Activated CD4-positive, CD25-positive, alpha-beta regulatory T cell treated with anti-CD3 and anti-CD28 coated beads, Interleukin-2, amount 50 U/mL, for 16 hours (primary cell): ENCODE data around the gene EHD4.
A peak's percentile ranks its signal among the peaks of the same experiment; 100 is the strongest.

Experiments used
- DNase-seq: peaks from one replicate; pipeline ENCODE4 v3.0.0-alpha.2; 2020; ENCODE audit warnings: low read depth, low spot score

Gene EHD4

GRCh38 chr15:41972253-41973242 lies at the start of gene EHD4:
EHD4 (minus strand) TSS chr15:41972557; CDS start chr15:41972494, 63 bp downstream.
- peak; percentile 92 for DNase-seq

DNA sequence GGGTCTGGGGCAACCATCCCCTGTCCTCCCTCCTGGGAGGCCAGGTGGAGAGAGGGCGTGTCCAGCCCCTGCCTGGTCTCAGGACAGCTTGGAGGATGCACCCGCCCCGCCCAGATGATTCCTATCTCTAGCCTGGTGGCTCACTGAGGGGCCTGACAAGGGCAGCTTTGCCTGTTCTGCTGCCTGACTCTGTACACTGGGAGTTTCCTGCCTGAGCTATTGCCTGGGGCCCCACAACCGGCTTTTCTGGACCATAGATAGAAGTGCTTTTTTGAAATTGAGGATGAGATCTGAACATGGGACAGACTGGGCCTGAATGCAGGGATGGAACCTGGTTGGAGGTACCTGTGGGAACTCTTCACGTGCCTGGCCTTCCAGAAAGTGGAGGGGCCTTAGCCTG lies 49.2 kb upstream of the EHD4 start:
- DNase-seq = no peak

- no peak for DNase-seq
These were observed 48.4 kb upstream of the EHD4 start, which contains the start of gene PLA2G4E for GRCh38 chr15:42020713-42021273. PLA2G4E (minus strand) TSS chr15:42021042; CDS start chr15:42021030, 12 bp downstream.

GRCh38 chr15:42018306-42019224 lies 46.2 kb upstream of the EHD4 start:
- no peak for DNase-seq

DNA sequence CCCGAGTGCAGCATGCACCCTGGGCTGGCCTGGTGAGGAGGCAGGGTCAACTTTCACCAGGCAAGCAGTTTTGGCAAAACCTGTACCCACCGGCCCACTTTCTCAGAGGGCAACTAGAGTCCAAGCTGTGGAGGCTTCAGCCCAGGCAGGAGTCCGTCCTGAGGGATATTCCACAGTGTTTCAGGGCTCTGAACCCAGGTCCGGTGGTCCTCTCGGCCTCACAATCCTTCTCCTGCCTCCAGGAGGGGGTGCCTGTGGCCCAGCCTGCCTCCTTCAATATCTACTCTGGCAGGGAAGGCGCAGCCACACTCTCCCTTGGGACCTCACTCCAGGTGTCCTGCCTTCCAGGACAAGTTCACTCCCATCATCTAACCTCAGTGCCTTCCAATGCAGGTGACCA lies 44.6 kb upstream of the EHD4 start:
- DNase-seq = no peak

DNA sequence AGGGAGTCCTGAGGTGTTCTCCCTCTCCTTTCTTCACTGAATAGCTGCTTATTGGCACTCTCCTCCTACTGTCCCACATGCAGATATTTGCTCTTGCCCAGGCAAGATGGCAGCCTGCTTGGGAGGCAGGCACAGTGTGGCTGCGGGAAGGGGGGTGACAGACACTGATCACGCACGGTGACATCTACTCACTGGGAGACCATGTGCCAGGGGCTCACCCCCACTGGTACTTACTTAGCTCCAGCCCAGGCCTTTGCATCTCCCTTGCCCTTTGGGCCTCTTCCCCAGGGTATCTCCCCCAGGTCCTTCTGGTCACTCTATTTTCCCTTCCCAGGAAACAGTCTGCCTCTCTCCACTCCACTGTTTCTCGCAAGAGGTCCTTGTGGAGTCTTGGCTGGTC lies 42.0 kb upstream of the EHD4 start:
- no peak for DNase-seq

DNA sequence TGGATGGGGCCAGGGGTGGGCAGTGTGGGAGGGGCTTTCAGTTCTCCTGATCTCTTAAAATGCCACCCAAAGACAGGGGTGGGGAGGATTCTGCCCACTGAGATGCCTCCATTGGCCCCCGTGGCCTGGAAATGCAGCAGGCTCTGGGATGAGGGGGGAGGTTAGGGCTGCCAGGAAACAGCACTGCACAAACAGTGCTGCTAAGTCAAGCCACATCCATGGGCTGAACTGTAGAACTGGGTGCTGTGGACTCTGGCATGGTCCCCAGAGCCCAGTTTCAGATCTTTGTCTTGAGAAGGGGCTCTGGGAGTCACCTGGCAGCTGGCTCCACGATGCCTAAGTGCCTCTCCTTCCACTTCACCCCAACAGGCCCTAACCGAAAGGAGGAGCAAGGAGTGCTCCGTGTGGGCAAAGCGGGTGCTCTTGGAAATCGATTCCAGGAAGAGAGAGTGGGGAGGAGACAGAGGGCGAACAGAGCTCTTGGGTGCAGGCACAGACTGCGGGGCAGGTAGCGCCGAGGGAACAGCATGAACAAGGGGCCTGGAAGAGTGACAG lies 40.6 kb upstream of the EHD4 start:
- no peak for DNase-seq

DNA sequence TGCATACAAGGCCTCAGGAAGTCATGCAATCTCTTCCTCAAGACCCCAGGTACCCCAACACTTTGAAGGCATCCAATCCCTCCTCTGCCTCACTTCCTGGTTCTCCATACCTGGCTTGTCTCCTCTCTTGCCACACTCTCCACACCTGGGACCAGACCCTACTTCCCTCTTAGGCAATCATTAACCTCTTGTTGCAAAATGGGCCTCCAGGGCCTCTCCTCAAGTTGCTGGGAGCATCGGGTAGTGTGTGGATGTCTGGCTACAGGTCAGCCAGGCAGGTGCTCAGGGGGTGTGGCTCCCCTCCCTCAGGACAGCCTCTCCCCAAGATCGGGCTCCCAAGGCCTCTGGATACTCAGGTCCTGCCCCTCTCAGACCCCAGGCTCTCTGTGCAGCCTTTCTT lies 39.9 kb upstream of the EHD4 start:
- no peak for DNase-seq

DNA sequence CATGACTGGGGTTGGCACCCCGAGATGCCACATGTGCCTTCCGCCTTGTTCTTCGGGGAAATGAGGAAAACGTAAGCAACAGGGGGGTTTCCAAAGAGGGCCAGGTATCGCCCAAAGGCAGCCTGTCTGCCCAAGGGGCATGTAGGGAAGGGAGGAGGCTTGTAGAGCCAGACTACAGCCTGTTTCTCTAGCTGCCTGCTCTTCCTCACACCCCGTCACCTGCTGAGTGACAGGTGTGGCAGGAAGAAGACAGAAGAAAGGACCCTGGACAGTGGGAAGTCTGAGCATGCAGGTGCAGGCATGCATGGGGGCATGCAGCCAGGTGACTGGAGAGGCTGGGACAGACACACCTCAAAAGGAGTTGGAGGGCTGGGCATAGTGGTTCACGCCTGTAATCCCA lies 38.7 kb upstream of the EHD4 start:
- no peak for DNase-seq

DNA sequence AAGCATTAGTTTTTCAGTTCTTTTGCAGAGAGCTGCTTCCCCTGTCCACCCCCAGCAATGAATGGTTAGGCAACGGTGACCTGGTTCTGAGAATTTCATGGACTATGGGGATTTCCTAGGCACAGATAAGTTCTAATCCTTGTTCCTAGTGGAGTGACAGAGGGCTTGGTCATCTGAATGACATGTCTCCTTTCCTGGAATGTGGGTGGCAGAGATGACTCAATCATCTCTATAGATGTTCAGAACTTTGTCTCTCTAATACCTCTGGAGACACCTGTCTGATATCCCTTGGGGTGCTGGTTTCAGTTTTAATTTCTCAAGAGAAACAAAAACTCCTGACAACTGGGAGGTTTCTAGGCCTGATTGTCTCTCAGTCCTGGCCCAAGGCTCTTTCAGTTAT lies 38.1 kb upstream of the EHD4 start:
- DNase-seq = no peak

GRCh38 chr15:42009474-42009873 lies 37.1 kb upstream of the EHD4 start:
- DNase-seq = no peak

DNA sequence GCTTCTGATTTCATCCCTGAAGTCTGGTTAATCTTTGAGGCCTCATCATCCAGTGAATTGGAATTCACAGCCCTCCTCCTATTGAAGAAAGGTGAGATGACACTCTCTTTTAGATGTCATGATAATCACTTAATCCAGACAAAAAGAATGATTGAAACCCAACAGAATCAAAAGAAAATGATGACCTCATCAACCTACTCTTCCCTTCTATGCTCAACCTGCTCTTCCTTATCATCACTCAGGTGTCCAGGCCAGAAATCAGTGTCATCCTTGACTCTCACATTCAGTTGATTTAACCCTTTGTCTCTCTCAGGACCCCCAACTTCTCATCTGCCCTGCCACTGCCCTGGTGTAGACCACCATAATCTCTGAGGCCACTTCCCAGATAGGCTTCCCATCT lies 36.7 kb upstream of the EHD4 start:
- DNase-seq = no peak

DNA sequence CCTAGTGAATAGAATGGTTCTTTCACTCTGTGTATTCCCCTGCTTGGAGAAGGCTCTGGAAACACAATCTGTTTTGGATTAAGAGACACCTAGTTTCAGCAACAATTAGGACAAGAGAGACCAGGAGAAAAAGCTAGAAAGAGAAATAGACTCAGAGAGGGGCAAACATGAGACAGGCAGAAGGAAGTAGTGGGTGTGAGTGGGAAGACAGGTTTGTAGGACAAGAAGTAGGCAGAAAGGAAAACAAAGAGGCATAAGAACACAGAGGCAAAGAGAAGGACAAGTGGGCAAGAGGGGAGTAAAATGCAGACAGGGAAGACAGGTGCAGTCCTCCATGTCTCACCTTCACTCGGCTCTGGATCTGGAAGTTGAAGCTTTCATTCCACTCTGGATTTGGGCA lies 35.0 kb upstream of the EHD4 start:
- no peak for DNase-seq

DNA sequence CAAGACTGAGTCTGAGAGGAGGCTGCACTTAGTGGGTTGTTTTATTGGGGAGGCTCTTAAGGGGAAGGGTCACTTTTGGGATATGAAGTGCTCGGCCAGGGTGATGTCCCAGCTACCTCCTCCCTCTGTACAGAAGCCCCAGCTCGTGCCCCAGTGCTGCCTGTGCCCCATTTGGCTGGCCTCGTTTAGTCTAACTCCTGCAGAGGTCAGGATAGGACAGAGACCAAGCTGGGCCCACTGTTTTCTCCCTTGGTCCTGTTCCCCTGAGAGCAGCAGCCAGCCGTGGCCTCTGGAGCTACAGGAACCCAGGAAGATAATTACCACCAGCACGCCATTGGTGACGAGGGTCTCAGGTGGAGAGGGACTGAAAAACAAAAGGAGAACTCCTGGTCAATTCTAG lies 30.0 kb upstream of the EHD4 start:
- no peak for DNase-seq

GRCh38 chr15:42001236-42001635 lies 28.9 kb upstream of the EHD4 start:
- DNase-seq = no peak

DNA sequence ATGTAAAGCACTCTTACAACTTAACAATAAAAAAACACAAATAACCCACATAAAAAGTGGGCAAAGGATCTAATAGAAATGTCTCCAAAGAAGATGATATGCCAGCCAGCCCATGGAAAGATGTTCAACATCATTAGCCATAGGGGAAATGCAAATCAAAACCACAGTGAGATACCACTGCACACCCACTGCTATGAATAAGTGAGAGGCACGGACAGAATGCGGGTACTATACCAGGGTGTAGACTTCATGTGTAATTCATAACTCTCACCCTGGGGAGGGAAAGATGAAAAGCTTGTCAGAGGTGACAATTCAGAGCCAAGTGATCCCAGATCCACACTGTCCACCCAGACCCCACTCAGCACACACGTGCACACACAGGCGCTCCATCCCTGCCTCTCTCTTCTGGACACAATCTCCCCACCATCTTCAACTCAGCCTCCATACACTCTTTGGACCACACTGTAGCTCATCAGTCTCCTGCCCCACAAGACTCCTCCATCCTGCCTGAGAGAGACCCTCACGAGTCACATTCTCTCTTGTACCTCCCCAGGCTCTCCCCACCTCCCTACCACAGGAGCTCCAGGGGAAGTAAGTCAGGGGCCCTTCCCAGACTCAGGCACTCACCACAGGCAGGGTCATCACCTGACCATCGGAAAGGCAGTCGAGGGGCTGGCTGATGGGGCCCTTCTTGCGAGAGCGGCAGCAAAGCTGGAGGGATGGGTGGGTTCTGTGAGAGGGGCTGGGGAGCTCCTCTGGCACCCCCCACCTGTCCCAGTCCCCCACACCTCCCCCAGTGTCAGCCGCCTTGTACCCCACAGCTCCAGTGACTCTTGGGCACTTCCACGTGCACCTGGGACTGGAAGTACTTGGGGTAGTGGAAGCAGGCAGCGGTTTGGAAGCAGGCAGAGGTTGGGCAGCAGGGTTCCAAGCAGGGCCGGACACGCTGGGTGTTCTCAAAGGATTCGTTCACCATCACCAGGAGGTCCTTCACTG lies 27.2 kb upstream of the EHD4 start:
- no peak for DNase-seq

GRCh38 chr15:41997845-41998244 lies 25.5 kb upstream of the EHD4 start:
- DNase-seq = no peak

DNA sequence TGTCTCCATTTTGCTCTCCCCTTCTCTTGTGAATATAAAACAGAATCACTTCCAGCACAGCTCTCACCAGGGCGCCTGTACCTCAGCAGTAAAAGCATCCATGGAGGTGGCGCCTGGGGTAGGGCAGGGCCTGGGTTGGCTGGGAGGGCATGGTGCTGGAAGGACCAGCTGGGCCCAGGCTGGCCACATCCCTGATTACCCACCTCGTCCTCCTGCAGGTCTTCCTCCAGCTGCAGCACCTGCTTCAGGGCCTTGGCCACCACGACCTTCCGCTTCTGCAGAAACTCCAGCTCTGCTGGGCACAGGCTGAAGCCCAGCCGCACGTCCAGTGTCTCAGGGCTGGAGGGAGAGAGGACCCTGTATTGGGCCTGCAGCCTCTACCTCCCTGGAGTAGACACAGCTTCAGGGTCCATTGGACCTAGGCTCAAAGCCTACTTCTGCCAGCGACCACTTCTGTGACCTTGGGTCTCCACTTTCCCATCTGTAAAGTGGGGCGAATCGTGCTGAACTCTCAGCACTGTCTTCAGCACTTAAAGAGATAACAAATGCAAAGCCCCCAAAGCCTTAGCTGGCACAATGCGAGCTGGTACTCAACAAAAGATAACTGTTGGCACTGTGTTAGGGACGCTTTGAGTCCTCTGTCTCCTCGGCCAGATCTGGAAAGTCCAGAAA lies 24.7 kb upstream of the EHD4 start:
- no peak for DNase-seq

- no peak for DNase-seq
These were observed 24.0 kb upstream of the EHD4 start for GRCh38 chr15:41996376-41996775.

- no peak for DNase-seq
These were observed 23.1 kb upstream of the EHD4 start for GRCh38 chr15:41995476-41995855.
